ENCODE results near the gene PRKD1.
"Not testable (repeated sequence)": the region's sequence is repeated elsewhere in the genome, so short reads cannot be mapped to it uniquely, and the experiment has no call there.

The PRKD1 gene

GRCh38 chr14:29853272-29853671 is 74.4 kb downstream of the PRKD1 start:
- no peak for DNase-seq (ENCODE audit: extremely low spot score)
- ChIA-PET CTCF (no interaction called here), POLR2A (no interaction called here)
- no peak for TF ChIP-seq BHLHE40 (IDR thresholded peaks at IDR 0.05; ENCODE audit: borderline replicate concordance)

- CTCF ChIA-PET: no interaction called here
- TF ChIP-seq L3MBTL2 (conservative IDR thresholded peaks at IDR 0.05) (no peak), SUZ12 (IDR thresholded peaks at IDR 0.05) (no peak), ZNF384 (IDR thresholded peaks at IDR 0.05) (no peak), TARDBP (IDR thresholded peaks at IDR 0.05) (no peak), BHLHE40 (IDR thresholded peaks at IDR 0.05; ENCODE audit: borderline replicate concordance) (no peak), FOXA1 (IDR thresholded peaks at IDR 0.05) (no peak), SP1 (IDR thresholded peaks at IDR 0.05) (no peak), ELF4 (IDR thresholded peaks at IDR 0.05) (no peak), LEF1 (IDR thresholded peaks at IDR 0.05; ENCODE audit: borderline replicate concordance) (no peak)
- POLR2A ChIA-PET: no interaction called here
- DNase-seq (ENCODE audit: extremely low spot score): no peak
These were observed 76.2 kb downstream of the PRKD1 start for GRCh38 chr14:29851397-29851796.

DNA sequence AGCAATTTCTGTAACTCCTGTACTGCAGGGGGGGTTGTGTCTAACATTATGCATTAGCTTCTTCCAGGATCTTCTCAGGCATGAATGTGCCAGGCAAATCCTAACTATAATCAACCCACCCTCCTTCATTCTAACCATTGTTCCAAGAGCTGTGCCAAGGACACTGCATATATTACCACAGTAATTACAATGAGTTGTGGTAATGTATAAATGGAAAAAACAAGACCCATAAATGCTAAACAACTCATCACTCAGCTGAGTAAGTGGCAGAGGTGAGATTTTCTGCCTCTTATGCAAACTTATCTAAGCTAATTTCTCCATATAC is 80.6 kb downstream of the PRKD1 start:
- TF ChIP-seq TARDBP (IDR thresholded peaks at IDR 0.05) (no peak), ZNF384 (IDR thresholded peaks at IDR 0.05) (no peak), SP1 (IDR thresholded peaks at IDR 0.05) (no peak), NFRKB (IDR thresholded peaks at IDR 0.05) (no peak), L3MBTL2 (conservative IDR thresholded peaks at IDR 0.05) (no peak), HDGF (IDR thresholded peaks at IDR 0.05; ENCODE audit: borderline replicate concordance) (no peak)
- ChIA-PET CTCF (no interaction called here), POLR2A (no interaction called here)
- DNase-seq (ENCODE audit: extremely low spot score): no peak

GRCh38 chr14:29846339-29847055 is 81.2 kb downstream of the PRKD1 start:
- ChIA-PET CTCF (interaction anchor here (1.3 kb wide), 1 partner anchor 13 kb away, joined by 3 read pairs; no protein-coding TSS in a partner anchor), POLR2A (no interaction called here)
- no peak for DNase-seq (ENCODE audit: extremely low spot score)
- TF ChIP-seq ELF4 (IDR thresholded peaks at IDR 0.05) (no peak), CTBP1 (IDR thresholded peaks at IDR 0.05; ENCODE audit: borderline replicate concordance) (no peak), NFRKB (IDR thresholded peaks at IDR 0.05) (no peak), ARNT (IDR thresholded peaks at IDR 0.05) (no peak), SUZ12 (IDR thresholded peaks at IDR 0.05) (no peak), ZNF384 (IDR thresholded peaks at IDR 0.05) (no peak), PKNOX1 (IDR thresholded peaks at IDR 0.05) (no peak), L3MBTL2 (conservative IDR thresholded peaks at IDR 0.05) (no peak), BHLHE40 (IDR thresholded peaks at IDR 0.05; ENCODE audit: borderline replicate concordance) (no peak), TARDBP (IDR thresholded peaks at IDR 0.05) (no peak), FOXK2 (IDR thresholded peaks at IDR 0.05) (no peak), SP1 (IDR thresholded peaks at IDR 0.05) (no peak), HDGF (IDR thresholded peaks at IDR 0.05; ENCODE audit: borderline replicate concordance) (no peak)

DNA sequence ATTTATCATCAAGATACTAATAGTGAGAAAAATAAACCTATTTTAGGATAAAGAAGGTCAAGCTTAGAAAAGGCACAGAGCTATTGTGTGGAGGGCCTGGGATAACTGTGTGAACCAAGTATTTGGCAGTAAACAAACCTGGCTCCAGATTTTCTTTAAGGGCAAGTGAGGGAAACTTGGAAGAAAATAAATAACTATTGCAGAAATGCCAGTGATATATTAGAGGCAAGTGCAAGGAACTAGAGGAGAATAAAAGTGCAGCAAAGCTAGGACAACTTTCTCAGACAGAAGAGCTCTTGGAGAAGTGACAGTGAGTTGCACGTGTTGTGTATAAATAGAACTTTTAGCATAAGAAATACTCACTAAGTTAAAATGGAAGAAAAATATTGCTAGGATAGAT is 83.7 kb downstream of the PRKD1 start:
- CTCF ChIA-PET: no interaction called here
- DNase-seq (ENCODE audit: extremely low spot score): no peak
- TF ChIP-seq L3MBTL2 (conservative IDR thresholded peaks at IDR 0.05): no peak
- POLR2A ChIA-PET: no interaction called here

GRCh38 chr14:29842228-29842627 is 85.4 kb downstream of the PRKD1 start:
- ChIA-PET CTCF (no interaction called here), POLR2A (no interaction called here)
- DNase-seq (ENCODE audit: extremely low spot score): no peak
- no peak for TF ChIP-seq L3MBTL2 (conservative IDR thresholded peaks at IDR 0.05)
- TF ChIP-seq ARNT (IDR thresholded peaks at IDR 0.05): no peak
- TF ChIP-seq ELF4 (IDR thresholded peaks at IDR 0.05): no peak
- TF ChIP-seq FOXM1 (IDR thresholded peaks at IDR 0.05; ENCODE audit: borderline replicate concordance): no peak
- TF ChIP-seq TARDBP (IDR thresholded peaks at IDR 0.05): no peak
- no peak for TF ChIP-seq SP1 (IDR thresholded peaks at IDR 0.05)

DNA sequence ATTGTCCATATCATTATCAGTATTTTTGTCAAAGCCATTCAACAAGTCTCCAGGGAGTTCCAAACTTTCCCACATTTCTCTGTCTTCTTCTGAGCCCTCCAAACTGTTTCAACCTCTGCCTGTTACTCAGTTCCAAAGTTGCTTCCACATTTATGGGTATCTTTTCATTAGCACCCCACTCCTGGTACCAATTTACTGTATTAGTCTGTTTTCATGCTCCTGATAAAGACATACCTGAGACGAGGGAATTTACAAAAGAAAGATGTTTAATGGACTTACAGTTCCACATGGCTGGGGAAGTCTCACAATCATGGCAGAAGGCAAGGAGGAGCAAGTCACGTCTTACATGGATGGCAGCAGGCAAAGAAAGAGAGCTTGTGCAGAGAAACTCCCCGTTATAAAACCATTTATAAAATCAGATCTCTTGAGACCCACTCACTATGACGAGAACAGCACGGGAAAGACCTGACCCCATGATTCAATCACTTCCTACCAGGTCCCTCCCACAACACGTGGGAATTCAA is 87.2 kb downstream of the PRKD1 start:
- CTCF ChIA-PET; DNase-seq (ENCODE audit: extremely low spot score); POLR2A ChIA-PET: not testable (repeated sequence)

GRCh38 chr14:29839691-29840090 is 88.0 kb downstream of the PRKD1 start:
- POLR2A ChIA-PET; DNase-seq (ENCODE audit: extremely low spot score); CTCF ChIA-PET: not testable (repeated sequence)

DNA sequence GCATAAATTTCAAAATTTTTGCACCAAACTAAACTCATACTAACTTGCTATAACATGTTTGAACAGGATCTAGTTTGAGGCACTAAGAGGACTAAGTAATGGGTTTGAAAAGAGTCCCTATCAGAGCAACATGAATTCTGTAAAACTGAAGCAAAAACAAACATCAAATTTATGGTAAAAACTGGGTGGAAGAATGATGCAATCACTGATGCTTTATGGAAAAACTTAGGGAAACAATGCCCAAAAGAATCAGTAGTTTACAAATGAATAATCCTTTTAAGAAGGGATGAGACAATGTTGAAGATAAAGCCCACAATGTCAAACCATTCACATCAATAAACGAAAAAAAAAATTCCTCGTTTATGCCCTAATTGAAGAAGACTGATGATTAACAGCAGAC is 88.9 kb downstream of the PRKD1 start:
- ChIA-PET POLR2A (no interaction called here), CTCF (no interaction called here)
- no peak for DNase-seq (ENCODE audit: extremely low spot score)
- TF ChIP-seq PKNOX1 (IDR thresholded peaks at IDR 0.05): no peak
- no peak for TF ChIP-seq NFRKB (IDR thresholded peaks at IDR 0.05)
- TF ChIP-seq ARNT (IDR thresholded peaks at IDR 0.05): no peak
- no peak for TF ChIP-seq BHLHE40 (IDR thresholded peaks at IDR 0.05; ENCODE audit: borderline replicate concordance)
- no peak for TF ChIP-seq TARDBP (IDR thresholded peaks at IDR 0.05)
- no peak for TF ChIP-seq FOXA1 (IDR thresholded peaks at IDR 0.05)
- no peak for TF ChIP-seq ELF4 (IDR thresholded peaks at IDR 0.05)
- no peak for TF ChIP-seq CTBP1 (IDR thresholded peaks at IDR 0.05; ENCODE audit: borderline replicate concordance)
- TF ChIP-seq HDGF (IDR thresholded peaks at IDR 0.05; ENCODE audit: borderline replicate concordance): no peak
- no peak for TF ChIP-seq FOXM1 (IDR thresholded peaks at IDR 0.05; ENCODE audit: borderline replicate concordance)
- TF ChIP-seq L3MBTL2 (conservative IDR thresholded peaks at IDR 0.05): no peak
- TF ChIP-seq ZNF384 (IDR thresholded peaks at IDR 0.05): no peak

Data from HEK293T (cell line).